Measurements from ENCODE around the gene BAIAP2L2. TPM values are rescaled to one million over a fixed set of nuclear protein-coding genes. Genes with fewer than 3 reads are reported as not detected.

Gene BAIAP2L2
- total and polyA plus RNA-seq, 2 donors (not counting 3 experiments of a cell fraction or from before 2014, with no cell fraction given): 0.20 to 0.35 TPM

- POLR2A ChIA-PET: no interaction called here
Observed at GRCh38 chr22:38087855-38088254, 22.6 kb downstream of the BAIAP2L2 start.

More at GRCh38 chr22:38087855-38088254, 22.6 kb downstream of the BAIAP2L2 start:
- DNase-seq (ENCODE audit: low read depth, low spot score) (no peak), FAIRE-seq (no peak)
- no peaks in the 10 kb centered on the region for H3K9me3 ChIP-seq (replicated peaks; ENCODE audit: control insufficient read depth, insufficient read depth, low read length)
- TF ChIP-seq MAX (IDR thresholded peaks at IDR 0.05; ENCODE audit: insufficient read depth, insufficient read length) (no peak), MYC (IDR thresholded peaks at IDR 0.05; ENCODE audit: low read depth, low read length) (no peak), CTCF (IDR thresholded peaks at IDR 0.05; ENCODE audit: extremely low read depth in 1 of 2, insufficient read depth in 1 of 2, low read depth in 1 of 2, low read length in 2 of 2) (no peak), POLR2A (IDR thresholded peaks at IDR 0.05; ENCODE audit: low read depth, low read length) (no peak), POLR2AphosphoS5 (IDR thresholded peaks at IDR 0.05; ENCODE audit: insufficient read depth, low read depth, low read length) (no peak), GATA2 (IDR thresholded peaks at IDR 0.05; ENCODE audit: insufficient read depth, insufficient read length, low read depth, low read length) (no peak), JUN (IDR thresholded peaks at IDR 0.05; ENCODE audit: borderline replicate concordance, insufficient read depth, insufficient read length, low read depth) (no peak), FOS (IDR thresholded peaks at IDR 0.05; ENCODE audit: borderline replicate concordance, insufficient read depth, low read length) (no peak), EZH2 (IDR thresholded peaks at IDR 0.05; ENCODE audit: borderline replicate concordance, low read depth, low read length, severe bottlenecking) (no peak)
- intact Hi-C loops (cut with micrococcal nuclease) (no loop called here), dilution Hi-C loops (cut with MboI; ENCODE audit: extremely low pct_ligation_motif_present, low sequenced_read_pairs) (no loop called here)
- no TSS peak for BruUV-seq (replicated peaks)
- no peak overlapping the region for H3K4me3 ChIP-seq (replicated peaks in 1 of 3; ENCODE audit: insufficient read depth in 1 of 3, low read depth in 1 of 3, low read length in 3 of 3)
- no peak overlapping the region for H3K27ac ChIP-seq (ENCODE audit: insufficient read depth, low read depth, low read length)
- H2AFZ ChIP-seq (ENCODE audit: low read depth, low read length): no peak overlapping the region
- H4K20me1 ChIP-seq (replicated peaks; ENCODE audit: control insufficient read depth, extremely low read depth, insufficient read depth, low read length): no peaks in the 10 kb centered on the region
- H3K9me1 ChIP-seq (replicated peaks; ENCODE audit: control insufficient read depth, extremely low read depth, insufficient read depth, low read length): no peaks in the 10 kb centered on the region
- no peak overlapping the region for H3K9ac ChIP-seq (replicated peaks; ENCODE audit: extremely low read depth, insufficient read depth, low read length)
- H3K4me2 ChIP-seq (ENCODE audit: insufficient read depth, low read length): no peak overlapping the region
- CTCF ChIA-PET: interaction anchor here (1.6 kb wide), 1 partner anchor 10 kb away, joined by 3 read pairs; no protein-coding TSS in a partner anchor
- H3K4me1 ChIP-seq (ENCODE audit: control insufficient read depth, extremely low read depth, insufficient read depth, low read length): no peaks in the 10 kb centered on the region
- H3K79me2 ChIP-seq (ENCODE audit: control insufficient read depth, insufficient read depth, low read length): no peaks in the 10 kb centered on the region
- no peaks in the 10 kb centered on the region for H3K36me3 ChIP-seq (ENCODE audit: control insufficient read depth in 2 of 2, extremely low read depth in 1 of 2, insufficient read depth in 2 of 2, low read length in 2 of 2)
- peaks cover 6 to 13% of the 10 kb centered on the region in 2 experiments for H3K27me3 ChIP-seq (ENCODE audit: control insufficient read depth in 2 of 2, insufficient read depth in 2 of 2, low read length in 2 of 2)
